GM18858 (cell line): ENCODE data around the gene THYN1.

Experiments
- ATAC-seq: cut with Tn5 transposase; IDR thresholded peaks from one replicate; pipeline ENCODE4 v1.9.1; 2021; ENCODE audit not compliant: unreplicated experiment

THYN1 gene

DNA sequence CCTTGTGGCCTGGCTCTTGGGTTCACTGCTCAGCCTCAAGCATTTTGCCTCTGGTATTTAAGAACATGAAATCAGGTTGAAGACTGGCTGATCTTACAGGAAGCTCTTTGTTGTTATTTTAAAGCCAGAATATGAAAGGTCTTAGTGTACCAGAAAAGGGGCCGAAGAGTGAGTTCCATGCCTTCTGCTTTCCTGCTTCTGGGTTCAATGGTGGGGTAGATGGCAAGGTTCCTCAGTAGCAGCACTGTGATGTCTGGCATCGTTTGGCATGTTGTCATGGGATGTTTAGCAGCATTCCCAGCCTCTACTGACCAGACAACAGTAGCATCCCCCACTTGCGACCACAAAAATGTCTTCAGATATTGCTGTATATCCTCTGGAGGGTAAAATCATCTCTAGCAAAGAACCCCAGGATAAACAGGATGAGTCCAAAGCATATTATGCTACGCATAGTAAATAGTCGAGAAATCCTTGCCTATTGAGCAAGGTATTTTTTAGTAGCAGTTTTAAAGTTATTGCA is 26.3 kb downstream of the THYN1 start:
- no peak for ATAC-seq

DNA sequence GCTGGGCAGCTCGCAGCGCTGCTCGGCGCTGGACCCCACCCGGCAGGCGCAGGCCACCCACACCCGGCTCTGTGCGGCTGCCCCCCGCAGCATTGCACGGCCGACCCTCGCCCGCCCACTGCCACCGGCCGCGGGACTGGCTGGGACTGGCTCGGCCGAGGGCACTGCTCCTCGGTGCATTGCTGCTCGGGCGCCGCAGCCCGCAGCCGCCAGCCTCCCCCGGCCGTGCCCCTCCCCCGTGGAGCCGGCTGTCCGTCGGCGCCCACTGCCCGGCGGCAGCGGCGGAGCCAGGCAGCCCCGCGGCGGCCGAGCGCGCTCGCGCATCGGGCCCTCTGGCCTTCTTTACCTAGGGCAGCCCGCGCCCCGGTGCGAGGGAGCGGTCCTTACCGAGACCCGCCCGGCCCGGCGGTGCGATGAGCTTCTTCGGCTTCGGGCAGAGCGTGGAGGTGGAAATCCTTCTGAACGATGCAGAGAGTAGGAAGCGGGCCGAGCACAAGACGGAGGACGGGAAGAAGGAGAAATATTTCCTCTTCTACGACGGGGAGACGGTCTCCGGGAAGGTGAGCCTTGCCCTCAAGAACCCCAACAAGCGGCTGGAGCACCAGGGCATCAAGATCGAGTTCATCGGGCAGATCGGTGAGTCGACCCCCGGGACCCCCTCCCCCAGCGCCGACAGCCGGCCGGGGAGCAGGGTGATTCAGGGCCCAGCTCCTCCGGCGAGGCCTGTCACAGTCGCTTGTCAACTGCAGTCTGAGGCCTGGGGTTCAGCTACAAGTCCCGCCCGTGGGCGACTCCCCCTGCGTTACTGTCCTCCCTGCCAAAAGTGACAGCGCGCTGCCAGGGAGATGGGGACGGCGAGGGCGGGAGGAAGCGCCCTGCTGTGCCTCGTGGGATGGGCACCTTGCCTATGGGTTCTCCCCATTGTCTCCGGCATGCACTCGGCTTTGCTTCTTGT is 28.2 kb downstream of the THYN1 start:
- peak; percentile 24 for ATAC-seq

DNA sequence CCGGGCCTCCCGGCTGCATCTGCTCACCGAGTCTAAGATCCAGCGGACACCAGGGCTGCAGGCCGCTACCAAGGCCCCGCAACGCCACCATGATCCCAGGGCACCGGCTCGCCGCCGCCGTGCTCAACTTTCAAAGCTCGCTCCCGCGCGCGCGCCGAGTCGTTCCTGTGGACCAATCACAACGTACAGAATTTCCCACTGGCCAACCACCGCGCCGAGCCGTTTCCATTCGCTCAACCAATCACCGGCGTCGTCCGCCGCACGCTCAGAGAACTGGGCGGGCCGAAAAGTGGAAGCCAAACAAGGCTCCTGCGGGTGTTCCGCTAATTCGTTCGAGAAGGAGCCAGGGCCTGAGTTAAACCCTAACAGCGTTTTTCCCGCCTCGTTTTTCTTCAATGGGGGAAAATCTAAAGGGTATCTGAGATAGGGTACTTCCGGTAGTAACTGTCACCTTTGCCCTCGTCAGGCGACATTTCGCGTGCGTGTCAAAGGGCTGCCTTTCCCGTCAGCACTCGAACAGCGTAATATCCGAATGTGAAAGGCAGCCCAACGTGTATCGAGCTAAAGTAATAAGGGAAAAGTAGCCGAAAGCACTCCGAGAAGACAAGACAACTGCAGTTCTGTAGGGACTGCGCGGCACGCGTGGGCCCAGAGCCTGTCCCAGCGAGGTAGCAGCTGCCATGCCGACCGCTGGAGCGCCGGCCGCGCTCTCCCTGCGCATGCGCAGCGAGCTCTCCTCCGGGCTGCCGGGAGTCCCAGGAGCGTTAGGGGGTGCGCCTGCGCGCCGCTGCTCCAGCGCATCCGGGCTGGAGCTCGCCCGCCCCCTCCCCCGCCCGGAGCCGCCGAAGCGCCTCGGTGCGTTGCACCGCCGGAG is 29.1 kb downstream of the THYN1 start, which contains the start of the genes NCAPD3 and VPS26B:
NCAPD3 (minus strand) TSS at position 132 of the 874 bp plus-strand sequence; CDS start at position 91, 41 bp downstream.
VPS26B (plus strand) TSS at position 836 of the 874 bp plus-strand sequence. CDS start 452 bp downstream, outside the sequence.
- peak; percentile 52 for ATAC-seq

DNA sequence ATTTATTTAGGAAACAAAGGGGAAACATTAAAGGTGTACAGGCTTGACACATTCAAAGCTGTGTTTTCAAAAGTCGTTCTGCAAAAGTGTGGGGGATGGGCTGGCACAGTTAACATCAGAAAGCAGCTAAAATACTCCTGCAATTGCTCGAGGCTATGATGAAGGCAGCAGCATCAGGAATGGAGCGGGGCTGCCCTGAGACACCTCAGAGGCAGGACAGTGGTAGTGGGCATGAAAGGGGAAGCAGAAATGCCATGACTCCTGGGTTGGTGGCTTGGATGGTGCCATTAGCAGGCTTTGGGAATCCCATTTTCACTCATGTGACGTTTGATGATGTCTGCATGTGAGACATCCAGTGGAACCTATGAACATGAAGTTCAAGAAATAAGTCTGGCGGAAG is 30.0 kb downstream of the THYN1 start:
- no peak for ATAC-seq

DNA sequence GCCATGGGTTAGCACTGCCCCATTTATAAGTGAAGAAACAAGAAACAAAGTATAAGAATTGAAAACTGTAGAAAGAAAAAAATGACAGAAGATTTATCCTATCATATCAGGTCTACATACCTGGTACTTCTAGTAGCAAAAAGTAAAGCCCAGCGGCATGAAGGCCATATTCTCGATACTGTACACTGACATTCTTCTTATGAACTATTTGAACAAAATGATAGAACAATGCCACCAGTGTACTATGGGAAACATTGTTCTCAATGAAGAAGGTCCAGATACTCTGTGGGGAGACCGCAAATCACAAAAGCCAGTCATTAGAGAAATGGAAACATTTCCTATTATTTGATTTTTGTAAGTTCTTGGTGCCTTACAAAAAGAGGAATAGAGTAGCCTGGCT is 36.3 kb downstream of the THYN1 start:
- ATAC-seq, result no peak

DNA sequence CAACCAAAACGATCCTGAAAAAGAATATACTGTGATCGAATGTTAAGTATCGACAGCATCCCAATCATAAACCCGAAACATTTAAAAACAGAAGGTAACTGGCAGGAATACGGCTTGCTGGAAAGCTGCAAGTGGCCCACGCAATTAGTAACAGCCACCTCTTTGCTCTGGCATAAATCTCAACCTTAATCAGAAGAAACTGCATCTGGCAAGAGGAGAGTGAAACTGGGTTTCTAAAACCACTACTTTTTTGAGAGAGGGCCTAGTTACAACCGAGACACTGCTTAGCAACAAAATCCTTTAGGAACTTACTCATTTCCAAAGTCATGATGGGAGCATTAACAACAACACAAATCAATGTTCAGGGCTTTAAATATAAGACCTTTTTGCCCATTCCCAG is 37.3 kb downstream of the THYN1 start:
- ATAC-seq, result no peak

DNA sequence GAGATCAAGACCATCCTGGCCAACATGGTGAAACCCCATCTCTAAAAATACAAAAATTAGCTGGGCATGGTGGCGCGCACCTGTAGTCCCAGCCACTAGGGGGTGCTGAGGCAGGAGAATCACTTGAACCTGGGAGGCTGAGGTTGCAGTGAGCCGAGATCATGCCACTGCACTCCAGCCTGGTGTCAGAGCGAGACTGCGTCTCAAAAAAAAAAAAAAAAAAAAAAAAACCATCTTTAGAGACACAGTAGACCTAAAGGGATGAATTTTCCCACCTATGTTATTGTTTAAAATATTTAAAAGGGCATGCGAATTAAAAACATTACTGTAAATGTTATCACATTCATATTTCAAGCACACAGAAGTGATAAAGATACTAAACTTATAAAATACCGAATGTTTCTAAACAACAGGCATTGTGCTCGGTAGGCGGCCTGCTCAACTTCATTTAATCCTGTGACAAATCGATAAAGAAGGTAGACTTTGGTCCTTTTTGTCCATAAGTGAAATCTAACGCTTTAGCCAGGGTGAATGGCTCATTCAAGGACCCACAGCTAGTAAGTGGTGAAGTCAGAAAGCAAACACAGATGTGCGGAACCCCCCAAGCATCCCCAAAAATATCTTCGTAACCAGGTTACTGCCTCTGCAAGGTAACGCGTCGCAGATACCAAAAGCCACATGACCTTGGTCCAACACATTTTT is 45.5 kb downstream of the THYN1 start:
- ATAC-seq, result no peak

DNA sequence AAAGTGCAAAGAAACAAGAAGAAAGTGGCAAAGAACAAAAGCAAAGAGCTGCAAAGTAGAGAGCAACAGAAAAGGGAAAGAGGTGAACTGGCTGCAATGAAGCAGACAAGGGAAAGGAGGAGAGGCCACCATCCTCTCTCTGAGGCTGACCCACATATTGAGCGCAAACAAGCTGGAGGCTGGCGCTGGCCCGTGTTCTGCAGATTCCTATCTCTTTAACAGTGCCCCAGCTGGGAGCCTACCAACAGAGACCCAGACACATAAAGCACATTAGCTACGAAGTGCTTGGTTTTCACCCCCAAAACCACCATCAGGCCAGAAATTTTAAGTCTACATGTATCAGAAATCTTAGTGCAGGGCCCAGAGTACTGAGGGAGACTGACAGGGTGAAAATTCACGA is 47.0 kb downstream of the THYN1 start:
- ATAC-seq, result no peak

DNA sequence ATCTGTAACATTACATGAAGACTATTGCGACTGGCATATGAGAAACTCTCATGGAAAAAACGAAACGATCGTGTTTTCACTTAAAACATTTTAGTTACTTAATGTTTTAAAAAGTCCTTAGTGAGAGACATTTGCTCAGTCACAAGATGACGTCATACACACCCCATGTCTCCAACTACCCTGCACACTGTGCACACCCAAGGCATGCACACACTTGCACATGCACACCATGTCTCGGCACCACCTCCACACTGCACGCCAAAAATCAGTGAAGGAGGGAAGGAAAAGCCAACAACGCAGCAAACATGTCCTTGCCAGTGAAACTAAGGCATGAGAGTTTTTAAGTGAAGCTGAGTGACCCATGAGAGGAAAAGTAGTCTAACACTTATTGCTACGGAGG is 47.4 kb downstream of the THYN1 start:
- ATAC-seq, result no peak

DNA sequence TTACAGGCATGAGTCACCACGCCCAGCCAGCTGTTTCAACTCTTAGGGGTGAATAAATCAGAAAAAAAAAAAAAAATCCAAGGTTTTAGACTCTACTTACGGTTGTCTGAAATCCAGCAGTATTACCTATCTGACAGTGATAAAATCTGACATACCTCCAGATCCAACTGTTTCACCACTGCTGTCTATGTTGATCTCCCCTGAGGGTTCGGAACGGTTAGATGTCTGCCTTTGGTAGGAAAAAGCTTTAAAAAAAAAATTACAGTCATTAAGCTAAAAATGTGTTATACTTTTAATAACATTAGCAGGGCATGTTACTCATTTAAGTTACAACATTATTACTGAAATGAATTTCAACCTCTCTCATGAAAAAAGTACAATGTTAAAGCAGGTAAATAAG is 50.5 kb downstream of the THYN1 start:
- no peak for ATAC-seq

DNA sequence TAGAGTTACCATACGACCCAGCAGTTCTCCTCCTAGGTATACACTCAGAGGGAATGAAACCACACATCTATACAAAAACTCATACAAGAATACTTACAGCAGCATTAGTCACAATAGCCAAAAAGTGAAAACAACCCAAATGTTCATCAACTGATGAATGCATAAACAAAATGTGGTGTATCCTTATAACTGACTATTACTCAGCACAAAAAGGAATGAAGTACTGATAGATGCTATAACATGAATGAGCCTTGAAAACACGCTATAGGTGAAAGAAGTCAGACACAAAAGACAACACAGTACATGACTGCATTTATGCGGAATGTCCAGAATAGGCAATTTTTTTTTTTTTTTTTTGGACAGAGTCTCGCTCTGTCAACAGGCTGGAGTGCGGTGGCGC is 52.5 kb downstream of the THYN1 start:
- no peak for ATAC-seq

DNA sequence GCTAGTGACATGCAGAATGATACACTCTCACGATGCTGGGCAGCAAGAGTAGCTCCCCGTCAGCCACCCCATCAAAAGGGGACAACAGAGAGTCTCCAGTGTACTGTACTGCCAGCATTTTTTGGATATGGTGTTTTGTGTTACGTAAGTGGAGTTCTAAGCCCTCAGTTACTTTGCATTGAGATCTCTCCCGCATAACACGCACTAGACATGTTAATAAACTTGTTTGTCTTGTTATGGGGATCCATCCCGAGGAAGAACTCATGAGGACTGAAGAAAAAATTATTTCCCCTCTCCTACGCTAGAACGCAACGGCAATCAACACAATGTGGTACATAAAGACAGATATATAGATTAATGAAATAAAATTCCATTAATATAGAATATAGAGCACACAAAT is 53.6 kb downstream of the THYN1 start:
- ATAC-seq, result no peak
